Panc1 (cell line): ENCODE results near the gene HESX1.

Experiments
- POLR2AphosphoS5 ChIP-seq: IDR thresholded peaks from 2 replicates; pipeline ENCODE4 v1.6.1; 2012; ENCODE audit warnings: mild to moderate bottlenecking, low read depth, low read length, moderate library complexity
- SIN3A ChIP-seq: IDR thresholded peaks from 2 replicates; pipeline ENCODE4 v1.6.1; 2012; ENCODE audit warnings: low read depth, mild to moderate bottlenecking, low read length, moderate library complexity, borderline replicate concordance; ENCODE audit not compliant: insufficient read depth
- TCF7L2 ChIP-seq: IDR thresholded peaks from 2 replicates; pipeline ENCODE4 v1.6.1; 2011; ENCODE audit warnings: mild to moderate bottlenecking, low read depth, low read length, inconsistent platforms
- TF ChIP-seq, protein P1 (sequence below): fragments of 450-650 bp; IDR thresholded peaks from 2 replicates; pipeline ENCODE4 v1.5.1; 2017; ENCODE audit warnings: mild to moderate bottlenecking
- TF ChIP-seq, protein P2 (sequence below), 2 experiments: IDR thresholded peaks; 2 replicates each; pipeline ENCODE4 v1.6.1; 2011 to 2012; ENCODE audit warnings: low read depth in 2 of 2, control low read depth in 1 of 2, low read length in 1 of 2, mild to moderate bottlenecking in 1 of 2, moderate library complexity in 1 of 2; ENCODE audit not compliant: insufficient read depth in 1 of 2

DNA sequence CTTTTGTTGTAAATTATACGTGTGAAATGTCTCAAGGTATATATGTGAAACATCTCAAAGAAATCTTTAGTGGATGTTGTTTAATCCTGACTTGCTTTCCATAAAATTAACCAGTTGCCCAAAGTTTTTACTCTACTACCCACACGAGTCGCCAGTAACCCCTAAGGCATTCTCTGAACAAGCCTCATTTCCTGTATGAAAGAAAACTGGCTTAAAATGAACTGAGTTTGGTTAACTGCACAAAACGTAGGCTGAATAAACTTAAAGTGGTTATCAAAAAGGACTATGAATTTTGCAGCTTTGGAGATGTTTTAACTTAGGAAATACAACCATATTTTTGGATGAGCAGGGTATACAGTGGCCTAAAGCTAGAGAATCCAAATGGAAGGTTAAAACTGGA lies 25.1 kb upstream of the HESX1 start:
- TF ChIP-seq SIN3A = no peak
- TF ChIP-seq, protein P1, sequence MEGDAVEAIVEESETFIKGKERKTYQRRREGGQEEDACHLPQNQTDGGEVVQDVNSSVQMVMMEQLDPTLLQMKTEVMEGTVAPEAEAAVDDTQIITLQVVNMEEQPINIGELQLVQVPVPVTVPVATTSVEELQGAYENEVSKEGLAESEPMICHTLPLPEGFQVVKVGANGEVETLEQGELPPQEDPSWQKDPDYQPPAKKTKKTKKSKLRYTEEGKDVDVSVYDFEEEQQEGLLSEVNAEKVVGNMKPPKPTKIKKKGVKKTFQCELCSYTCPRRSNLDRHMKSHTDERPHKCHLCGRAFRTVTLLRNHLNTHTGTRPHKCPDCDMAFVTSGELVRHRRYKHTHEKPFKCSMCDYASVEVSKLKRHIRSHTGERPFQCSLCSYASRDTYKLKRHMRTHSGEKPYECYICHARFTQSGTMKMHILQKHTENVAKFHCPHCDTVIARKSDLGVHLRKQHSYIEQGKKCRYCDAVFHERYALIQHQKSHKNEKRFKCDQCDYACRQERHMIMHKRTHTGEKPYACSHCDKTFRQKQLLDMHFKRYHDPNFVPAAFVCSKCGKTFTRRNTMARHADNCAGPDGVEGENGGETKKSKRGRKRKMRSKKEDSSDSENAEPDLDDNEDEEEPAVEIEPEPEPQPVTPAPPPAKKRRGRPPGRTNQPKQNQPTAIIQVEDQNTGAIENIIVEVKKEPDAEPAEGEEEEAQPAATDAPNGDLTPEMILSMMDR = no peak
- TF ChIP-seq, protein P2, sequence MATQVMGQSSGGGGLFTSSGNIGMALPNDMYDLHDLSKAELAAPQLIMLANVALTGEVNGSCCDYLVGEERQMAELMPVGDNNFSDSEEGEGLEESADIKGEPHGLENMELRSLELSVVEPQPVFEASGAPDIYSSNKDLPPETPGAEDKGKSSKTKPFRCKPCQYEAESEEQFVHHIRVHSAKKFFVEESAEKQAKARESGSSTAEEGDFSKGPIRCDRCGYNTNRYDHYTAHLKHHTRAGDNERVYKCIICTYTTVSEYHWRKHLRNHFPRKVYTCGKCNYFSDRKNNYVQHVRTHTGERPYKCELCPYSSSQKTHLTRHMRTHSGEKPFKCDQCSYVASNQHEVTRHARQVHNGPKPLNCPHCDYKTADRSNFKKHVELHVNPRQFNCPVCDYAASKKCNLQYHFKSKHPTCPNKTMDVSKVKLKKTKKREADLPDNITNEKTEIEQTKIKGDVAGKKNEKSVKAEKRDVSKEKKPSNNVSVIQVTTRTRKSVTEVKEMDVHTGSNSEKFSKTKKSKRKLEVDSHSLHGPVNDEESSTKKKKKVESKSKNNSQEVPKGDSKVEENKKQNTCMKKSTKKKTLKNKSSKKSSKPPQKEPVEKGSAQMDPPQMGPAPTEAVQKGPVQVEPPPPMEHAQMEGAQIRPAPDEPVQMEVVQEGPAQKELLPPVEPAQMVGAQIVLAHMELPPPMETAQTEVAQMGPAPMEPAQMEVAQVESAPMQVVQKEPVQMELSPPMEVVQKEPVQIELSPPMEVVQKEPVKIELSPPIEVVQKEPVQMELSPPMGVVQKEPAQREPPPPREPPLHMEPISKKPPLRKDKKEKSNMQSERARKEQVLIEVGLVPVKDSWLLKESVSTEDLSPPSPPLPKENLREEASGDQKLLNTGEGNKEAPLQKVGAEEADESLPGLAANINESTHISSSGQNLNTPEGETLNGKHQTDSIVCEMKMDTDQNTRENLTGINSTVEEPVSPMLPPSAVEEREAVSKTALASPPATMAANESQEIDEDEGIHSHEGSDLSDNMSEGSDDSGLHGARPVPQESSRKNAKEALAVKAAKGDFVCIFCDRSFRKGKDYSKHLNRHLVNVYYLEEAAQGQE (IDR thresholded peaks at IDR 0.05; ENCODE audit: insufficient read depth in 1 of 2, low read depth in 2 of 2, low read length in 1 of 2) = no peak
- no peak for TF ChIP-seq POLR2AphosphoS5
- TF ChIP-seq TCF7L2 = no peak
